T47D (cell line): ENCODE data around the gene EPGN.
A peak's percentile ranks its signal among the peaks of the same experiment; 100 is the strongest.

Experiments
- DNase-seq, 2 experiments: peaks; one replicate each; pipeline versions ENCODE4 v3.0.0 to v3.0.0-alpha.2; 2011 to 2012; ENCODE audit warnings: low read depth in 1 of 2, low spot score in 1 of 2
- JUND ChIP-seq: IDR thresholded peaks from 2 replicates; pipeline ENCODE4 v1.6.1; 2012; ENCODE audit warnings: low read depth
- in situ Hi-C: cut with HindIII; loops from 2 replicates; pipeline ENCODE4 v1.10.0; 2016; ENCODE audit warnings: low sequenced_read_pairs, low pct_unique_long_range_greater_than_20kb

The EPGN gene

DNA sequence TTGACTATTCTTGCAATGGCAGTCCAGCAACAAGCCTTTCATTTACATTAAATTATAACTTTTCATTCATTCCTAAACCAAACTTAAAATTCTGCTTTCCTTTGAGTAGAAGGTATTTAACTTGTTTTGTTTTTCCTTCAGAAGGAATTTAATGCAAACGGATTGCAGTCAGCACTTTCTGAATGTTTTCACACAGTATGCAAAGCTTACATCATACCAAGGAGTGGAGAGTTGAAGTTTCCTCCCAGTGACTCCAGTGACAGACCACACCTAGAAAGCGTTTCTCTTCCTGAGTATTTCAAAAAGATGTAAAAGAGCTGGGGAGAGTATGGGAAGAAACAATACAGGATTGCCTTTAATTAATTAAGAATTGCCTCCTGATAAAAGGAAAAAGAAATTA lies 8.1 kb downstream of the EPGN start:
- TF ChIP-seq JUND = no peak
- no peak for DNase-seq
- in situ Hi-C loops = no loop called here

DNA sequence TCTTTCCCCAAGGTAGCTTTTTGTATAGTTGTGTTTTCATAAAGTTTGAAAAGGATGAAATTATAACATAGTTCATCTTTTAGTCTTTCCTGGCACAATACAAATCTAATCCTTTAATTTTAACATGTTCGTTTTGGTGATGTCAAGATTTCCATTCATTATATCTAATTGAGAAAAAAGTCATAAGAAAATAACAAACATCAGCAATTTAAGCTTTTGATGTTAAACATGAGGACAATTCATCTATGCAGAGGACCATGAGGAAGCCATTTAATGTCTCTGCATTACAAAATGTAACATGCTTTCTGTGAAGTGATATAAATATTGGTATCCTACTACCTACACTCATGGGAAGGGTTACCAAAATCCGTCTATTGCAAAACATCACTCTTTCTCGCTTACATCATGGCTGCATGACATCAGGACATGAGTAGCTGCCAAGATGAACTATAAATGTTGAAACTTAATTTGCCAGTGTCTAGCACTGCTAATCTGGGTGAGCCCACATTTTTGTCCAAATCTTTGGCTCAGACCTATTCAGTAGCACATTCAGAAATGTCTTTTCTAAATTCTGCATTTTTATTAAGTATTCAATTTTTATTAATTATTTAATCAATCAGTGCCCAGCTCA lies 9.5 kb downstream of the EPGN start:
- no peak for DNase-seq
- TF ChIP-seq JUND = no peak
- in situ Hi-C loops = no loop called here

DNA sequence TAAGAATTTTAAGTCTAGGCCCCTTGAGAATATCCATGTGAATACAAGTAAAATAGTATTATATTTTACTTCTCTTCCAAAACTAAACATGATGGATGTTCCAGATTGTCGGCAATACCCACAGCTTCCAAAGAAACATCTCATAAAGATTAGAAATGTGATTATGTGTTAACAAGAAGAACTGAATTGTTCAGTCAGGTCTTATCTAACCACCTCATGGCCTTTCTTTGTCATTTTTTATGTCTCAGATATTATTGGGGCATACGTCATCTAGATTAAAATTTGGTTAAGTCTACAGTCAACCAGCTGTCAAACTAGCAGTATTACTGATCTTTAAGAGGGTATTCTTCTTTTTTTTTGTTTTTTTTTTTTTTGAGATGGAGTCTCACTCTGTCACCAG lies 10.0 kb downstream of the EPGN start:
- no peak for TF ChIP-seq JUND
- no peak for DNase-seq
- in situ Hi-C loops = no loop called here

DNA sequence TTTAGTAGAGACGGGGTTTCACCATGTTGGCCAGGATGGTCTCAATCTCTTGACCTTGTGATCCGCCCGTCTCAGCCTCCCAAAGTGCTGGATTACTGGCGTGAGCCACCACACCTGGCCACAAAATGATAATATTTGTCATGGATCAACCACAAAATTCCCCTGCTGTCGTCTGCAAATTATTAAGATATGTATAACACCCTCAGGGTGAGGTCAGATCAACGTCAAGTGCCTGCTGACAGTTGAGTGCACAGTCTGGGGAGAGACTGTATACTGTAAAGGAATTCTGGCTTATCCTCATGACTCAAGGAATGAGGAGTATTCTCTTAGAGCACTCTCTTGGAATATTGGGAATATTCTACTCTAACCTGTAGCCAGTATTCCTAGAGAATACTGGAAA lies 11.2 kb downstream of the EPGN start:
- TF ChIP-seq JUND = no peak
- in situ Hi-C loops = no loop called here
- DNase-seq = no peak

DNA sequence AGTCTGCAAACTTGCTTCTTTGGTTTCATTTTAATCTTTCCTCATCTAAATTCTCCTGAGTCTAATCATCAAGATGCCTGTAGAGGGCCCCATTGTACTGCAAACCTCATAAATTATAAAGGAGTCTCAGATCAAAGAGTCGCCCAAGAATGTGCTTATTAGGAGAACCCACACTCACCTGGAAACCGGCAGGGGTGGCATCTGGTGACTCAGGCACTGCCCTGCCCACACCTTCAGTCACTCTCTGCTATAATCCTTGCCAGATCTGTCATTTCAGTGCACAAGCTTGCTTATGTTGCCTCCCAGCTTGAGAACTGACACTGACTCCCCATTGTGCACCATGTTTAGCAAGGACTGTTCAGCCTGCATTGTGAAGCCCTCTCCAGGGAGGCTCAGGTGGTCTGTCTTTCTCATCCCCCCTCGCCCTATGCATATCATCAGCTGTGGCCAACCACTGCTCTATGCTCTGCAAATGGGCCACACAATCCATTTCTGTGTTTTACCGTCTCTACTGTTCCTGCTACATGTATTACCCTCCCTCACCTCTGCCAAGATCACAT lies 12.4 kb downstream of the EPGN start:
- DNase-seq = peak in 1 of 2 experiments; percentile 82
- TF ChIP-seq JUND = no peak
- in situ Hi-C loops = no loop called here

DNA sequence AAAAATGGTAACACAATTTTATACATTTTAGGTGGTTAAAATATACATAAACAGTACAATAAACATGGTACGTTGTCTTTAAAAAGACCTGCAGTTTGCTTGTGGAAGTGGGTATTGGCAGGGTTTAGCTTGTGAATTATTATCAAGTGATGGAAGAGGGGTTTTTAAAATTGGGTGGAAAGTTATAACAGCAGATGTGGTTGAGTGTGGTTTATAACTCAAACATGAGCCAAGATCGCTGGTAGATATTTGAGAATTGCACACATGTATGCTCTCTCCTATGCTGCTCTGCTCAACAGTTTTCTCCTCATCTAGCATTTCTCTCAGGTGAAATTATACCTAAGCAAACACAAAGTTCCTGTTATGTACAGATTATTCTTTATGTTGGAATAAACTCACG lies 14.0 kb downstream of the EPGN start:
- no peak for TF ChIP-seq JUND
- no peak for DNase-seq
- in situ Hi-C loops = no loop called here

DNA sequence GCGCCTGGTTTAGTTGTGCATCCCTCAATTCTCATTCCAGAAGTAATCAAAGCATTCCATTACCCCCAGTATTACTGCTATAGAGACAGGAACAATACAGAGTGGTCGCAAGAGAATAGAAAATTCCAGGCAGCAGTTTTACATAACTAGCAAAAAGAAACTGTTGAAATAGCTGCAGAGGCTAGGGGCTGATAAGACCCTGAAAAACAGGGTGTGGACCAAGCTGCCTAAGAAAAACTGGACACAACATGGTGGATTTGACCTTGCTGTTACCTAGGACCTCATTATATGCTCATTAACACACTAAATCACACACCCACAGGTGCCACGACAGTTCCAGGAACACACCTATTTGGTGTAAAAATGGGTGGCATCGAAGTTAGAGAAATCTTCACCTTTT lies 15.4 kb downstream of the EPGN start:
- no peak for DNase-seq
- in situ Hi-C loops = no loop called here
- no peak for TF ChIP-seq JUND

- TF ChIP-seq JUND = no peak
- DNase-seq = no peak
- in situ Hi-C loops = no loop called here
Measured at GRCh38 chr4:74324262-74324661, 16.0 kb downstream of the EPGN start.

- TF ChIP-seq JUND = no peak
- in situ Hi-C loops = no loop called here
- DNase-seq = no peak
Measured at GRCh38 chr4:74325886-74326285, 17.6 kb downstream of the EPGN start.

DNA sequence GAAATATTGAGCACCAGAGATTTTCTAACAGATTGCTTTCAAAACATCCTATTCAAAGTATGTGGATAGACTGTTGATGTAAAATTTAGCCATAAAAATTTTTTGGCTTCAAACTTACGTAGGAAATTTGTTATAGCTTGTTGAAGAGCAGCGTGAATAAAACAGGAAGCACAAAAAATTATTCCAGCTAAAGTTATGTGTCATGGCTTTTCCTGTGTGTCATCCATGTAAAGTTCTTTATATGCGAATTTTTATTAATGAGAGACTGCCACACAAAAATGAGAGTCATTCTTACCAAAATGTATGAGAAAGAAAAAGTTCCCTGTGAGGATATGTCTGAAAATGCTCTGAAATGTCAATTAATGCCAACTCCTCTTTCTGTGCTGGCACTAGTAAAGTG lies 19.5 kb downstream of the EPGN start:
- no peak for DNase-seq
- in situ Hi-C loops = no loop called here
- no peak for TF ChIP-seq JUND

DNA sequence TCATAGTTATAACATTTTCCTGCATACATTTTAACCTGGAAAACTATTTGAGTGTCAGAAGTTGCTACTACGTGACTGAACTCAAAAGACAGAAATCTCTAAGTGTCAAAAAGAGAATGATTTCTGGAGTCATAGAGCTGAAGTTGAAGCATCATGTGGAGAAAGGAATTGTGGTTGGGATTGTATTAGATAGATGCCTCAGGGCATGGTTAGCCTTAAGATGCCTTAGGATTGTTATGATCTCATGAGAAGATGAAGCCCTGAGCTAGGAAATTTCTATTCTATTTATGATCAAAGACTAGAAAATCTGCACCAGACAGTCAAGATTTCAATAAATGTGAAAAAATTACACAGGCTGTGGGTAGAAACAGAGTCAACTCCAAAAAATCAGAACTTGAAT lies 20.2 kb downstream of the EPGN start:
- TF ChIP-seq JUND = no peak
- in situ Hi-C loops = no loop called here
- DNase-seq = no peak

DNA sequence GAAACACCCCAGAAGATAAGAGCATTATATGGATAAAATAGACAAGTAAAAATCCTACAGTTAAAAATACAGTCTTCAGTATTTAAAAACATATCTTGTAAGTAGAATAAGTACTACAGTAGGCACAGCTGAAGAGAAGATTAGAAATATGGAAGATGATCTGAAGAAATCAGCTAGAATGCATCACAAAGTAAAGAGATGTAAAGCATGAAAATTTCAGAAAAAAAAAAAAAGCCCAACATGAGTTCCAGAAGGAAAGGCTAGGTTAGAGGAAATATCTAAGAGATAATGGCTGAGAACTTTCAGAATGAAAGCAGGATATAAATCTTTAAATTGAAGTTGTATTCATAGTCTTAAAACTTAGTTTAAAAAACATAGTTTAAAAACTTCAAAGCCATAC lies 21.0 kb downstream of the EPGN start:
- TF ChIP-seq JUND = no peak
- in situ Hi-C loops = no loop called here
- no peak for DNase-seq

- in situ Hi-C loops = no loop called here
- no peak for TF ChIP-seq JUND
- DNase-seq = no peak
Measured at GRCh38 chr4:74330295-74330750, 22.1 kb downstream of the EPGN start.

DNA sequence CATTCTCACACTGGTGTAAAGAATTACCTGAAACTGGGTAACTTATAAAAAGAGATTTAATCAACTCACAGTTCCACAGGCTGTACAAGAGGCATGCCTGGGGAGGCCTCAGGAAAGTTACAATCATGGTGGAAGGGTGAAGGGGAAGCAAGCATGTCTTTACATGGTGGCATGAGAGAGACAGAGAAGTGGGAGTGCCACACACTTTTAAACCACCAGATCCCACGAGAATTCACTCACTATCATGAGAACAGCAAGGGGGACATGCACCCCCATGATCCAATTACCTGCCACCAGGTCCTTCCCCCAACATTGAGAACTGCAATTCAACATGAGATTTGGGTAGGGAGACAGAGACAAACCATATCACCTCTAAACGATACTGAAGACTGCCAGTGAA lies 23.0 kb downstream of the EPGN start:
- in situ Hi-C loops = no loop called here
- DNase-seq = no peak

More for the DNA sequence above, 23.0 kb downstream of the EPGN start:
- TF ChIP-seq JUND = no peak
